HL-60 (cell line): ENCODE results near the gene OR2L3.

ENCODE experiments used
- POLR2AphosphoS5 ChIP-seq: IDR thresholded peaks from 2 replicates; pipeline ENCODE4 v1.6.1; 2012; ENCODE audit warnings: low read depth
- SPI1 ChIP-seq: IDR thresholded peaks from 2 replicates; pipeline ENCODE4 v1.6.1; 2012; ENCODE audit warnings: low read depth, mild to moderate bottlenecking, borderline replicate concordance
- TF ChIP-seq, protein P1 (sequence below): IDR thresholded peaks from one replicate; pipeline ENCODE4 v1.5.1; 2011; ENCODE audit warnings: low read length, control low read depth, inconsistent platforms; ENCODE audit not compliant: insufficient read depth
- TF ChIP-seq, protein P2 (sequence below): IDR thresholded peaks from 2 replicates; pipeline ENCODE4 v1.6.1; 2012; ENCODE audit warnings: low read depth; ENCODE audit not compliant: insufficient replicate concordance

DNA sequence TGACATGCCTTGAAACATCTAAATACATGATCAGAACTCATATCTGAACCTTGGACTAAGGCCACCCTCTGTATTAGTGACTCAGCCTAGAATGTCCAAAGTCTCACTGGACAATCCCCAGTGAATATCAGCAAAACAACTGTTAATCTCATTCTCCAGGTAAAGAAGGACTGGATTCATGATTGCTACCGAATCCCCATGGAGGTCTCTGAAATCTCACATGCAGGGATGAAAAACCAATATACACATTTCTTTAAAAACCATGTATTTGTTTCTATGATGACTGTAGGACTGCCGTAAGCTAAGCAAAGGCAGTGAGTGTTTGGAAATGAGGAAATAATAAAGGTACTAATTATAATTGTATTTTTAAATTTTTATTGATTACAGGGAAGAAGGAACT is at the start of gene OR2L3:
- TF ChIP-seq, protein P1, sequence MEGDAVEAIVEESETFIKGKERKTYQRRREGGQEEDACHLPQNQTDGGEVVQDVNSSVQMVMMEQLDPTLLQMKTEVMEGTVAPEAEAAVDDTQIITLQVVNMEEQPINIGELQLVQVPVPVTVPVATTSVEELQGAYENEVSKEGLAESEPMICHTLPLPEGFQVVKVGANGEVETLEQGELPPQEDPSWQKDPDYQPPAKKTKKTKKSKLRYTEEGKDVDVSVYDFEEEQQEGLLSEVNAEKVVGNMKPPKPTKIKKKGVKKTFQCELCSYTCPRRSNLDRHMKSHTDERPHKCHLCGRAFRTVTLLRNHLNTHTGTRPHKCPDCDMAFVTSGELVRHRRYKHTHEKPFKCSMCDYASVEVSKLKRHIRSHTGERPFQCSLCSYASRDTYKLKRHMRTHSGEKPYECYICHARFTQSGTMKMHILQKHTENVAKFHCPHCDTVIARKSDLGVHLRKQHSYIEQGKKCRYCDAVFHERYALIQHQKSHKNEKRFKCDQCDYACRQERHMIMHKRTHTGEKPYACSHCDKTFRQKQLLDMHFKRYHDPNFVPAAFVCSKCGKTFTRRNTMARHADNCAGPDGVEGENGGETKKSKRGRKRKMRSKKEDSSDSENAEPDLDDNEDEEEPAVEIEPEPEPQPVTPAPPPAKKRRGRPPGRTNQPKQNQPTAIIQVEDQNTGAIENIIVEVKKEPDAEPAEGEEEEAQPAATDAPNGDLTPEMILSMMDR, result no peak
- TF ChIP-seq SPI1, result no peak
- TF ChIP-seq POLR2AphosphoS5, result no peak
- TF ChIP-seq, protein P2, sequence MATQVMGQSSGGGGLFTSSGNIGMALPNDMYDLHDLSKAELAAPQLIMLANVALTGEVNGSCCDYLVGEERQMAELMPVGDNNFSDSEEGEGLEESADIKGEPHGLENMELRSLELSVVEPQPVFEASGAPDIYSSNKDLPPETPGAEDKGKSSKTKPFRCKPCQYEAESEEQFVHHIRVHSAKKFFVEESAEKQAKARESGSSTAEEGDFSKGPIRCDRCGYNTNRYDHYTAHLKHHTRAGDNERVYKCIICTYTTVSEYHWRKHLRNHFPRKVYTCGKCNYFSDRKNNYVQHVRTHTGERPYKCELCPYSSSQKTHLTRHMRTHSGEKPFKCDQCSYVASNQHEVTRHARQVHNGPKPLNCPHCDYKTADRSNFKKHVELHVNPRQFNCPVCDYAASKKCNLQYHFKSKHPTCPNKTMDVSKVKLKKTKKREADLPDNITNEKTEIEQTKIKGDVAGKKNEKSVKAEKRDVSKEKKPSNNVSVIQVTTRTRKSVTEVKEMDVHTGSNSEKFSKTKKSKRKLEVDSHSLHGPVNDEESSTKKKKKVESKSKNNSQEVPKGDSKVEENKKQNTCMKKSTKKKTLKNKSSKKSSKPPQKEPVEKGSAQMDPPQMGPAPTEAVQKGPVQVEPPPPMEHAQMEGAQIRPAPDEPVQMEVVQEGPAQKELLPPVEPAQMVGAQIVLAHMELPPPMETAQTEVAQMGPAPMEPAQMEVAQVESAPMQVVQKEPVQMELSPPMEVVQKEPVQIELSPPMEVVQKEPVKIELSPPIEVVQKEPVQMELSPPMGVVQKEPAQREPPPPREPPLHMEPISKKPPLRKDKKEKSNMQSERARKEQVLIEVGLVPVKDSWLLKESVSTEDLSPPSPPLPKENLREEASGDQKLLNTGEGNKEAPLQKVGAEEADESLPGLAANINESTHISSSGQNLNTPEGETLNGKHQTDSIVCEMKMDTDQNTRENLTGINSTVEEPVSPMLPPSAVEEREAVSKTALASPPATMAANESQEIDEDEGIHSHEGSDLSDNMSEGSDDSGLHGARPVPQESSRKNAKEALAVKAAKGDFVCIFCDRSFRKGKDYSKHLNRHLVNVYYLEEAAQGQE, result no peak
